HPDE6-E6E7 (cell line): ENCODE data around the gene DDAH1.
"Not testable (repeated sequence)": the region's sequence is repeated elsewhere in the genome, so short reads cannot be mapped to it uniquely, and the experiment has no call there.

ENCODE experiments used
- DNase-seq: peaks from one replicate; pipeline ENCODE4 v3.0.0; 2011; ENCODE audit warnings: missing footprints; ENCODE audit errors: extremely low spot score

The DDAH1 gene

DNA sequence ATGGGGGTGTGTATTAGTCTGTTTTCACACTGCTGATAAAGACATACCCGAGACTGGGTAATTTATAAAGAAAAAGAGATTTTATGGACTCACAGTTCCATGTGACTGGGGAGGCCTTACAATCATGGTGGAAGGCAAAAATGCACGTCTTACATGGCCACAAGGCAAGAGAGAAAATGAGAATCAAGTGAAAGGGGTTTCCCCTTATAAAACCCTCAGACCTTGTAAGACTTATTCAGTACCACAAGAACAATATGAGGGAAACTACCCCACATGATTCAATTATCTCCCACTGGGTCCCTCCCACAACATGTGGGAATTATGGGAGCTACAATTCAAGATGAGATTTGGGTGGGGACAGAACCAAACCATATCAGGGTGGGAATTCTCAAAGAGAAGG is 5.2 kb upstream of the DDAH1 start:
- not testable (repeated sequence) for DNase-seq

DNA sequence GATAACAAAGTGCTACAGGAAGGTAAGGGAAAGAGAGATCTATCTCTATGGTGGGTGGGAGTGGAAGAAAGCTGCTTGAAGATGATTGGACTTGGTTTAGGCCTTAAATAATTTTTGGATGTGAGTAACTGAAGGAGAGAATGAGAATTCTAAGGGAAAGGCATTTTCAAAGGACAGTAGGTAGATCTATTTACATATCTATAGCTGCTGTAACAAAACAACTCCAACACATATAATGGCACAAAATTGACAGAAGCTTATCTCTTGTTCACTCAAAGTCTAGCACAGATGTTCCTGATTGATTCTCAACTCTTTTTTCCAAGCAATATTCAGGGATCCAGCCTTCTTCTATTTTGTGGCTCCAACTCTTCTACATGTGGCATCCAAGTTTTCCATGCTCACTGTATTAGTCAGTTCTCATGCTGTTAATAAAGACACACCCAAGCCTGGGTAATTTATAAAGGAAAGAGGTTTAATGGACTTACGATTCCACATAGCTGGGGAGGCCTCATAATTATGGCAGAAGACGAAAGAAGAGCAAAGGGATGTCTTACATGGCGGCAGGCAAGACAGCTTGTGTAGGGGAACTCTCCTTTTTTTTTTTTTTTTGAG is 3.1 kb upstream of the DDAH1 start:
- DNase-seq = no peak

GRCh38 chr1:85467036-85467435 is 2.1 kb upstream of the DDAH1 start:
- DNase-seq = no peak

- no peak for DNase-seq
These were observed 801 bp upstream of the DDAH1 start for GRCh38 chr1:85465786-85466134.

DNA sequence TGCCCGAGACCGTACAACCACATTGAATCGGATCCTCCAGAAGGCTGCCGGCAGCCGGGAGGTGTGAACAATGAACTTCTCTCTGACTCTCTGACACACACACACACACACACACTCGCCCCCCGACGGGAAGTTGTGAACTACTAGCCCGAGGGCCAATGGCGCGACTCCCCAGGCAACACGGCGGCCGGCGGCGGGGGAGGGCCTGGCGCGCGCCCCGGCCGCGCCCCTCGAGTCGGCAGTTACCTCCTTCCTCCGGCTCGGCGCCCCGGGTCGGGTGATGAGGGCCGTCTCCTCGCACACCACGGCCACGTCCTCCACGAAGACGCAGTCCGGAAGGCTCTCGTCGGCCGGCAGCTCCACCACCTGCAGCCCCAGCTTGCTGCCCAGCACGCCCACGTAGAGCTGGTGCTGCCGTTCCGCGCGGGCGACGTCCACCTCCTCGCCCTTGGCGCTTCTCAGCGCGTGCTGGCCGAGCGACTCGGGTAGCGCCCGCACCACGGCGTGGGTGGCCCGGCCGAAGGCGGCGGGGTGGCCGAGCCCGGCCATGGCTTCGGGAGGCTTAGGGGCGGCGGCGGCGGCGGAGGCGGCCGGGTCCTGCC is 361 bp downstream of the DDAH1 start:
- DNase-seq = peak; percentile 27

- DNase-seq = peak; percentile 5
These were observed 1.0 kb downstream of the DDAH1 start for GRCh38 chr1:85463731-85464496.

- DNase-seq = no peak
These were observed 1.9 kb downstream of the DDAH1 start for GRCh38 chr1:85462931-85463649.

GRCh38 chr1:85461216-85461918 is 3.6 kb downstream of the DDAH1 start:
- no peak for DNase-seq

GRCh38 chr1:85460555-85461088 is 4.3 kb downstream of the DDAH1 start:
- DNase-seq = peak; percentile 15

GRCh38 chr1:85459290-85459689 is 5.7 kb downstream of the DDAH1 start:
- DNase-seq = no peak

DNA sequence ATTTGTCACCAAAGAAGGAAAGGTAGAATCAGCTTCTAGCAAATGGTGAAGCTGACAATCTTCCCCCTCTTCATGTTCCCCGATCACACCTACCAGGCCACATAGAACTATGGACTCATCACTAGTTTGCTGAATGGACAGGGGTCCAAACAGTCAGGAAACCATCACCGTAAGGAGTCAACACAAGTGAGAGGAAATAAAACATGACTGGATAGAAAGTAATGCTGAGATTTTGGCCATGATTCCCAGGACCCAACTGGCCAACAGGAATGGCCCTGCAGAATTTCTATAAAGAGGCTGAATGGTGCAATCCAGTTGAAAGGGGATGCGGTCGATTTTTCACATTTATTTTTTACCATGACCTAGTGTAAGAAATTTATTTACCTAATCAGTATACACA is 10.7 kb downstream of the DDAH1 start:
- DNase-seq = no peak

- DNase-seq = no peak
These were observed 11.2 kb downstream of the DDAH1 start for GRCh38 chr1:85453640-85454194.

- no peak for DNase-seq
These were observed 12.0 kb downstream of the DDAH1 start for GRCh38 chr1:85452948-85453347.

DNA sequence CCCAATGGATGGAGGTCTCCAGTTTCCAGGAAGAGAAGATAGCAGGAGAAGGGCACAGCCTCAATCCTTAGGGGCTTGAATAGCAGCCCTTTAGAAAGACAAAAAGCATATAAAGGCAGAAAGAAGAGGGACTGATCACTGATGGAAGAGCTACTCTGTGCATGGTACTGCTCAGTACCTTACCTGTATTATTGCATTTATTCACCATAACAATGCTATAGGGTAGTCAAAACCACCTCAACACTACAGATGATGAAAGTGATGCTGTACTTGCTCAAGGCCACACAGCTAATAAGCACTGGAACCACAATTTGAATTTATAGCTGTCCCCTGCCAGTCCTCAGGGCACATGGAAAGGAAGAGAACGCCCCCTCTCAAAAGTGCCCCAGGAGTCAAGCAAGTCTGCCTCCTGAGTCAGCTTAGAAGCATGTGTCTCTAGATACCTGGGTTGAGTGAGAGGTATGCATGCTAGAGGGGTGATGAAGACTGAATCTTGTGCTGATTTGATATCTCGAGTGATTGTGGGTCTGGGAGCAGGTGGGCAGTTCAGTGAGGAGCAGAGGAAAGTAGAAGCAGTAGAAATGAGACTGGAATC is 13.6 kb downstream of the DDAH1 start:
- DNase-seq = peak; percentile 9

DNA sequence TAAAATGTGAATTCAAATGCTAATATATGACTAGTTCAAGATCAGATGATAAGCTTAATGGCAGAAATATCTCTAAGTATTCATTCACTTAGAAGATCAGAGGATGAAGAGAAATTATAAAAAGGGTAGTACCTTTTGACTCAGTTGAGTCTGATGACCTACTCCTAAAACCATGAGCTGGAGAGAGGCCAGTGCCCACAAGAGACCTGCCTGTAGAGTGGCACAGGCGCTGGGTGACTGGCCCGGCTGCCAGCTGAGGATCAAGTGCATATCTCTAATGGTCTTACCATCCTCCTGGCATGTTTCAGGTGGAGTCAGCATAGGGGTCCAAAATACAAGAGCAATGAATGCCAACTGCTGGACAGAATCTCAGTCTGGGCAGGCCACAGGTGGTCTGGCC is 14.1 kb downstream of the DDAH1 start:
- DNase-seq = no peak

DNA sequence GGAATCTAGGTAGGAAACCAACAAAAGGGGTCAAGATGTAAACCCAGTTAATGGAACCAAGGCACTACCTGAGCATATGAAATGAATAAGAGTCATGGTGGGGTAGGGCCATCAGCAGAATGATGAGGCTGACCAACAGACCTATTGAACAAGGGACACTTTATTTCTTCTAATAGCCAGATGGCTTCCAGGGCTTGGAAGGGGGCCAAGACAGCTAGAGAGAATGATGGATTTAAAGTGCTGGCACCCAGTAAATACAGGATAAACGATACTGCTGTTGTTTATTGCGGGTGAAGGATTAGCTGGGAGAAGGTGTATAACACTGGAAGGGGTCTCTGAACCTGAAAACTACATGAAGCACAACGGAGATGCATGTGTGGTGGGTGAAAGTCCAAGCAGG is 15.6 kb downstream of the DDAH1 start:
- DNase-seq = no peak

DNA sequence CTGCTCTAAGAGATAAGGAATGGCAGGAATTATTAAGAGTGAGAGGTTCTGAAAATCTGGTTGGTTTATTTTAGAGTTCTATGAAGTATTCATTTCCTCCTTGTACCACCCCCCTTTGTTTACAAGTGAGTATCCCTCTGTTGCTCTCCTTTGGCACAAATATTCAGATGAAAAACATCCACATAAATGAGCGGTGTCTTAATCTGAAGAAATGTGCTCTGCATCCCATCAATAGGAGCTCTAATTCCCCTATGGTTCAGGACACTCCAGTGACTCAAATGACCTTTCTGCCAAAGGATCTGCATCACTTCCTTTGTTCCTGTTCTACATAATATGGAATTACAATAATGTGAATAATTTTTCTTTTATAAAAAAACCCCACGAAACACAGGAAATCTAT is 16.6 kb downstream of the DDAH1 start:
- DNase-seq = no peak

GRCh38 chr1:85447006-85447943 is 17.7 kb downstream of the DDAH1 start:
- no peak for DNase-seq

DNA sequence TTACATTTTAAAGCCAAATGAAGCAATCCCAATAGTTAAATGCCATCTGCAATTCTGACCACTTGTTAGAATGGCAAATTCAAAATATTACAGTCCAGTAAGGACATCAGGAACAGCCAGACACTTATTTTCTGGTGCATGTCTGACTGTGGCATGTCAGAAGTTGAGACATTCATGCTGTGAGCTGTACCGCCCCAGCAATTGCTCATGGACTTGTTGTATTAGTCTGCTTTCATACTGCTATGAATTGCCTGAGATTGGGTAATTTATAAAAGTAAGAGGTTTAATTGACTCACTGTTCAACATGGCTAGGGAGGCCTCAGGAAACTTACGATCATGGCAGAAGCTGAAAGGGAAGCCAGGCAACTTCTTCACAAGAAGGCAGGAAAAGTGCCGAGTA is 19.1 kb downstream of the DDAH1 start:
- DNase-seq = no peak

DNA sequence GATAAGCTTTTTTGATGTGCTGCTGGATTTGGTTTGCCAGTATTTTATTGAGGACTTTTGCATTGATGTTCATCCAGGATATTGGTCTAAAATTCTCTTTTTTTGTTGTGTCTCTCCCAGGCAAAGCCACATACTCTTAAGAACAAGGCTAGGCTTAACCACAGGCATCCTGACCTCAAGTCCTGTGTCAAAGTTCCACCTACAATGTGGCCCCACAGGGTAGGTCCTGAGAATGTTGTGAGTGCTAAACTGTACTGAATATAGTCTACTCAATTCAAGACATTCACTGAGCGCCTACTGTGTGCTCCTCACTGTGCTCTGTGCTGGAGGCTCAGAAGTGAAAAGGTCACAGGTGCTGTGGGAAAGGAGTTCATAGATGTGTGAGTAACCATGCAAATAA is 20.6 kb downstream of the DDAH1 start:
- DNase-seq = no peak
